ENCODE results near the gene QSOX2. TPM values are rescaled to one million over a fixed set of nuclear protein-coding genes. Genes with fewer than 3 reads are reported as not detected.

The QSOX2 gene
- total RNA-seq, 2 experiments from 2014 or later, result 50.0 to 57.5 TPM

DNA sequence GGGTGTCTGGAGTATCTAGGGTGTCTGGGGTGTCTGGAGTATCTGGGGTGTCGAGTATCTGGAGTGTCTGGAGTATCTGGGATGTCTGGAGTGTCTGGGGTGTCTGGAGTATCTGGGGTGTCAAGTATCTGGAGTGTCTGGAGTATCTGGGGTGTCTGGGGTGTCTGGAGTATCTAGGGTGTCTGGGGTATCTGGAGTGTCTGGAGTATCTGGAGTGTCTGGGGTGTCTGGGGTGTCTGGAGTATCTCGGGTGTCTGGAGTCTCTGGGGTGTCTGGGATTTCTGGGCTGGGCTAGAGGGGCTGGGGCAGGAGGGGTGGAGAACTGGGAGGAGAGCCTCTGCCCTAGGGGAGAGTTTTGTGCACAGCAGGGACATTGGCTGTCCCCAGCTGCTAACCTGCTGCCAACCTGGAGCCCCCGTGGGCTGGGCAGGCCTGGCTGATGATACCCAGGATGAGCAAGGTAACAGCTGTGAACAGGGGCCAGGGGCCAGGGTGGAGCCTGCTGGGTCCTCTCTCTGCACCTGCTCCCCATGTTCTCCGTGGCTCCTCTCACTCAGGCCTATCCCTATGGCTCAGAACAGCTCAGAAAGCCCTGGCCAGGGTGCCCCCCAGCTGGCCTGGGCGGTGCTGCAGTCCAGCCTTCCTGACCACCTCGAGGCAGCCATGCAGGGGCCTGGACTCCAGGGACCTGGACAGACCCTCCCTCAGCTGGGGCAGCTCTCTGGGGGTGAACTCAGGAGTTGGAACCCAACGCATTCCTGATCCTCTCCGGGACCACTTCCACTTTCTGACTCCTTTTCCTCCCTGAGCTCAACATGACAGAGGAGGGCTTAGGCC is 70.6 kb downstream of the QSOX2 start:
- H3K4me2 ChIP-seq (ENCODE audit: low read length), result no peak overlapping the region
- H2AFZ ChIP-seq (ENCODE audit: low read length), result no peak overlapping the region
- H3K27ac ChIP-seq (ENCODE audit: low read depth, low read length, poor library complexity, severe bottlenecking), result no peak overlapping the region
- CTCF ChIA-PET (ENCODE audit: unreplicated experiment), result no interaction called here
- TF ChIP-seq, protein P1, sequence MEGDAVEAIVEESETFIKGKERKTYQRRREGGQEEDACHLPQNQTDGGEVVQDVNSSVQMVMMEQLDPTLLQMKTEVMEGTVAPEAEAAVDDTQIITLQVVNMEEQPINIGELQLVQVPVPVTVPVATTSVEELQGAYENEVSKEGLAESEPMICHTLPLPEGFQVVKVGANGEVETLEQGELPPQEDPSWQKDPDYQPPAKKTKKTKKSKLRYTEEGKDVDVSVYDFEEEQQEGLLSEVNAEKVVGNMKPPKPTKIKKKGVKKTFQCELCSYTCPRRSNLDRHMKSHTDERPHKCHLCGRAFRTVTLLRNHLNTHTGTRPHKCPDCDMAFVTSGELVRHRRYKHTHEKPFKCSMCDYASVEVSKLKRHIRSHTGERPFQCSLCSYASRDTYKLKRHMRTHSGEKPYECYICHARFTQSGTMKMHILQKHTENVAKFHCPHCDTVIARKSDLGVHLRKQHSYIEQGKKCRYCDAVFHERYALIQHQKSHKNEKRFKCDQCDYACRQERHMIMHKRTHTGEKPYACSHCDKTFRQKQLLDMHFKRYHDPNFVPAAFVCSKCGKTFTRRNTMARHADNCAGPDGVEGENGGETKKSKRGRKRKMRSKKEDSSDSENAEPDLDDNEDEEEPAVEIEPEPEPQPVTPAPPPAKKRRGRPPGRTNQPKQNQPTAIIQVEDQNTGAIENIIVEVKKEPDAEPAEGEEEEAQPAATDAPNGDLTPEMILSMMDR (conservative IDR thresholded peaks at IDR 0.05; ENCODE audit: low read length), result no peak
- TF ChIP-seq EZH2phosphoT487 (IDR thresholded peaks at IDR 0.05; ENCODE audit: borderline replicate concordance, low read depth, low read length), result no peak
- no peaks in the 10 kb centered on the region for H3K9me2 ChIP-seq (ENCODE audit: insufficient read depth, low read length)
- no peak overlapping the region for H3K4me3 ChIP-seq (ENCODE audit: low read depth, low read length, poor library complexity, severe bottlenecking)
- BruUV-seq (replicated peaks), result no TSS peak
- H3K9me3 ChIP-seq (ENCODE audit: low read length), result no peaks in the 10 kb centered on the region
- intact Hi-C loops (cut with micrococcal nuclease; ENCODE audit: unreplicated experiment), result no loop called here
- no peaks in the 10 kb centered on the region for H4K20me1 ChIP-seq (ENCODE audit: insufficient read depth, low read length)
- no peak for DNase-seq (ENCODE audit: low spot score)
- no peaks in the 10 kb centered on the region for H3K36me3 ChIP-seq (ENCODE audit: insufficient read depth, low read length)
- H3K79me2 ChIP-seq (ENCODE audit: insufficient read depth, low read depth, low read length), result no peaks in the 10 kb centered on the region
- no peaks in the 10 kb centered on the region for H3K4me1 ChIP-seq (ENCODE audit: insufficient read depth, low read length, poor library complexity, severe bottlenecking)
- POLR2A ChIA-PET, result interaction anchor here (0.6 kb wide), 1 partner anchor 85 kb away, joined by 3 read pairs; no protein-coding TSS in a partner anchor

DNA sequence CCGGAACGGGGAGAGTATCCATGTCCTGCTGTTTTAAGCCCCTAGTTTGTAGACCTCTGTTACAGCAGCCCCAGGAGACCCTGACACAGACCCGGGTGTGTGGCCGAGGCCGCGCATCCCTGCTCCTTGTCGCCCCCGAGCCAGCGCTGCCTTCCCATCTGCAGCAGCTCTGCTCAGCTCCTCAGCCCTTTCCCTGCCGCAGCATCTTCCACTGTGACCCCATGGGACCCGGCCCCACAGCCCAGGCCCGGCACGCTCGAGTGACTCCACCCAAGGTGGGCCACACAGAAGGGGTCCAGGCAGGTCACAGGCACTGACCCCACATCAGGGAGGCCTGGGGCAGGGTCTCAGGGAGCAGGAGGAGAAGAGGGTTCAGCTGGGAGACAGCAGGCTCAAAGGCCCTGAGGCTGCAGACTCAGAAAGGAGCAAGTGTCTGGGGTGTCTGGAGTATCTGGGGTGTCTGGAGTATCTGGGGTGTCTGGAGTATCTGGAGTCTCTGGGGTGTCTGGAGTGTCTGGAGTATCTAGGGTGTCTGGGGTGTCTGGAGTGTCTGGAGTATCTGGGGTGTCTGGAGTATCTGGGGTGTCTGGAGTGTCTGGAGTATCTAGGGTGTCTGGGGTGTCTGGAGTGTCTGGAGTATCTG is 71.8 kb downstream of the QSOX2 start:
- TF ChIP-seq EZH2phosphoT487 (IDR thresholded peaks at IDR 0.05; ENCODE audit: borderline replicate concordance, low read depth, low read length), result no peak
- TF ChIP-seq, protein P1 (conservative IDR thresholded peaks at IDR 0.05; ENCODE audit: low read length), result no peak
- Histone ChIP-seq H3K79me2 (ENCODE audit: insufficient read depth, low read depth, low read length) (no peaks in the 10 kb centered on the region), H4K20me1 (ENCODE audit: insufficient read depth, low read length) (no peaks in the 10 kb centered on the region), H3K4me1 (ENCODE audit: insufficient read depth, low read length, poor library complexity, severe bottlenecking) (no peaks in the 10 kb centered on the region), H2AFZ (ENCODE audit: low read length) (no peak overlapping the region), H3K27ac (ENCODE audit: low read depth, low read length, poor library complexity, severe bottlenecking) (no peak overlapping the region), H3K9me3 (ENCODE audit: low read length) (no peaks in the 10 kb centered on the region), H3K36me3 (ENCODE audit: insufficient read depth, low read length) (no peaks in the 10 kb centered on the region), H3K9me2 (ENCODE audit: insufficient read depth, low read length) (no peaks in the 10 kb centered on the region), H3K4me2 (ENCODE audit: low read length) (no peak overlapping the region), H3K4me3 (ENCODE audit: low read depth, low read length, poor library complexity, severe bottlenecking) (no peak overlapping the region)
- ChIA-PET CTCF (ENCODE audit: unreplicated experiment) (no interaction called here), POLR2A (no interaction called here)
- intact Hi-C loops (cut with micrococcal nuclease; ENCODE audit: unreplicated experiment), result no loop called here
- no TSS peak for BruUV-seq (replicated peaks)
- no peak for DNase-seq (ENCODE audit: low spot score)
